PC-3 (cell line): ENCODE data around the gene BACE1. TPM values are rescaled to one million over a fixed set of nuclear protein-coding genes. Genes with fewer than 3 reads are reported as not detected.

Source experiments
- total RNA-seq: library from RNA; depleted of rRNA; stranded (reverse); fragments of >200 nt; gene quantifications from 2 replicates; pipeline ENCODE4 v1.2.3, GENCODE V29; 2014; rRNA removed

BACE1 gene
- total RNA-seq, 1 experiment from 2014 or later, result 16.8 TPM

Other genes starting within 250 kb of the BACE1 start
- gene SIK3, start 217.8 kb downstream of the BACE1 start, total RNA-seq, result 14.5 and 17.4 TPM in 2 replicates
- 88.6 and 91.6 TPM in 2 replicates for gene PAFAH1B2, start 172.0 kb downstream of the BACE1 start, total RNA-seq
- 13.6 and 22.7 TPM in 2 replicates for gene SIDT2, start 137.5 kb downstream of the BACE1 start, total RNA-seq
- gene TAGLN, start 116.9 kb downstream of the BACE1 start, total RNA-seq, result 8.0 and 10.3 TPM in 2 replicates
- 43.6 and 55.1 TPM in 2 replicates for gene PCSK7, start 84.2 kb downstream of the BACE1 start, total RNA-seq
- 7.4 TPM in 2 replicates for gene RNF214, start 83.6 kb downstream of the BACE1 start, total RNA-seq
- 3.6 and 3.7 TPM in 2 replicates for gene BACE1-AS, start 24.9 kb downstream of the BACE1 start, total RNA-seq
- 43.7 and 51.1 TPM in 2 replicates for gene CEP164, start 11.6 kb upstream of the BACE1 start, total RNA-seq